ENCODE measurements around the gene THSD4.
"Not testable (repeated sequence)": the region's sequence is repeated elsewhere in the genome, so short reads cannot be mapped to it uniquely, and the experiment has no call there.

Gene THSD4

DNA sequence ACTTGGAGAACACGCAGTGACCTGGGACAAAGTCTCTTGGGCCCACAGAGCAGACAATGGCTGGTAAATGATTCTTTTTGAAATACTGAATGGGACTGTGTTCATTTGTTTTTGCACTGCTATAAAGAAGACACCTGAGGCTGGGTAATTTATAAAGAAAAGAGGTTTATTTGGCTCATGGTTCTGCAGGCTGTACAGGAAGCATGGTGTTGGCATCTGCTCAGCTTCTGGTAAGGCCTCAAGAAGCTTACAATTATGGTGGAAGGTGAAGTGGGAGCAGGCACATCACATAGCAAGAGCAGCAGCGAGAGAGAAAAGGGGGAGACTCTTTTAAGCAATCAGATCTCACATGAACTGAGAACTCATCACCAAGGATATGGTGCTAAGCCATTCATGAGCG is 321.6 kb downstream of the THSD4 start:
- Histone ChIP-seq H3K27me3 (ENCODE audit: insufficient read depth, insufficient read length) (no peaks in the 10 kb centered on the region), H3K36me3 (ENCODE audit: insufficient read depth, insufficient read length, low read length) (no peaks in the 10 kb centered on the region), H3K4me3 (ENCODE audit: insufficient read length, low read depth) (no peak overlapping the region), H3K9me3 (ENCODE audit: insufficient read depth, low read length) (peaks cover 4% of the 10 kb centered on the region; the same call in 1 of the 2 replicates), H3K9ac (ENCODE audit: insufficient read length, low read depth) (no peak overlapping the region), H3K4me1 (ENCODE audit: insufficient read depth, insufficient read length) (no peaks in the 10 kb centered on the region)
- no peak for DNase-seq (ENCODE audit: low read depth, low spot score)
- no peak for TF ChIP-seq YY1 (IDR thresholded peaks at IDR 0.05; ENCODE audit: insufficient read depth, insufficient read length)
- TF ChIP-seq ZNF274 (IDR thresholded peaks at IDR 0.05; ENCODE audit: low read depth, low read length), result no peak

DNA sequence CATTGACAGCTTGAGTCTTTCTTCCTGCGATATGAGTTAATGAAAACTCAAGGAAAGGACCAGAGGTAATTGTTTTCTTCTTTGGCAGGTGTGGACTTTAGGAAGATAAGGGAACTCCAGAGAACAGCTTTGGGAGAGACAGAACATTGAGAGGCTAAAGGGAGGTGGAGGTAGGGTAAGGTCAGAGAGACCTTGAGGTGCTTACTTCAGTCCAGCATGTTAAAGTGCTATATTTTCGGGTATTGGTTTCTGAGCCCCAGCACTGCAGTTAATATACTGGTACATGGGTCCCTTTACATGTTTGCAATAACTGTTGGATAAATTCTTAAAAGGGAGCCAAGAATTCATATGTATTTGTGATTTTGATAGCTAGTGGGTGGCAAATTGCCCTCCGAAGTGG is 322.1 kb downstream of the THSD4 start:
- no peaks in the 10 kb centered on the region for H3K4me1 ChIP-seq (ENCODE audit: insufficient read depth, insufficient read length)
- no peak overlapping the region for H3K9ac ChIP-seq (ENCODE audit: insufficient read length, low read depth)
- DNase-seq (ENCODE audit: low read depth, low spot score), result no peak
- H3K27me3 ChIP-seq (ENCODE audit: insufficient read depth, insufficient read length), result no peaks in the 10 kb centered on the region
- TF ChIP-seq YY1 (IDR thresholded peaks at IDR 0.05; ENCODE audit: insufficient read depth, insufficient read length) (no peak), SUZ12 (IDR thresholded peaks at IDR 0.05; ENCODE audit: extremely low read depth, insufficient read depth, insufficient read length) (no peak), ZNF274 (IDR thresholded peaks at IDR 0.05; ENCODE audit: low read depth, low read length) (no peak)
- no peak overlapping the region for H3K4me3 ChIP-seq (ENCODE audit: insufficient read length, low read depth)
- H3K9me3 ChIP-seq (ENCODE audit: insufficient read depth, low read length), result peaks cover 4% of the 10 kb centered on the region; the same call in 1 of the 2 replicates
- no peaks in the 10 kb centered on the region for H3K36me3 ChIP-seq (ENCODE audit: insufficient read depth, insufficient read length, low read length)

- DNase-seq (ENCODE audit: low read depth, low spot score), result no peak
Measured at GRCh38 chr15:71437919-71438318, 322.6 kb downstream of the THSD4 start.

GRCh38 chr15:71439478-71439877 is 324.2 kb downstream of the THSD4 start:
- H3K4me1 ChIP-seq (ENCODE audit: insufficient read depth, insufficient read length); DNase-seq (ENCODE audit: low read depth, low spot score): not testable (repeated sequence)

More at GRCh38 chr15:71437919-71438318, 322.6 kb downstream of the THSD4 start:
- H3K4me1 ChIP-seq (ENCODE audit: insufficient read depth, insufficient read length), result no peaks in the 10 kb centered on the region
- H3K9ac ChIP-seq (ENCODE audit: insufficient read length, low read depth), result no peak overlapping the region
- H3K4me3 ChIP-seq (ENCODE audit: insufficient read length, low read depth), result no peak overlapping the region
- TF ChIP-seq ZNF274 (IDR thresholded peaks at IDR 0.05; ENCODE audit: low read depth, low read length) (no peak), SUZ12 (IDR thresholded peaks at IDR 0.05; ENCODE audit: extremely low read depth, insufficient read depth, insufficient read length) (no peak), YY1 (IDR thresholded peaks at IDR 0.05; ENCODE audit: insufficient read depth, insufficient read length) (no peak)
- no peaks in the 10 kb centered on the region for H3K36me3 ChIP-seq (ENCODE audit: insufficient read depth, insufficient read length, low read length)
- H3K27me3 ChIP-seq (ENCODE audit: insufficient read depth, insufficient read length), result no peaks in the 10 kb centered on the region
- peaks cover 4% of the 10 kb centered on the region; the same call in 1 of the 2 replicates for H3K9me3 ChIP-seq (ENCODE audit: insufficient read depth, low read length)

DNA sequence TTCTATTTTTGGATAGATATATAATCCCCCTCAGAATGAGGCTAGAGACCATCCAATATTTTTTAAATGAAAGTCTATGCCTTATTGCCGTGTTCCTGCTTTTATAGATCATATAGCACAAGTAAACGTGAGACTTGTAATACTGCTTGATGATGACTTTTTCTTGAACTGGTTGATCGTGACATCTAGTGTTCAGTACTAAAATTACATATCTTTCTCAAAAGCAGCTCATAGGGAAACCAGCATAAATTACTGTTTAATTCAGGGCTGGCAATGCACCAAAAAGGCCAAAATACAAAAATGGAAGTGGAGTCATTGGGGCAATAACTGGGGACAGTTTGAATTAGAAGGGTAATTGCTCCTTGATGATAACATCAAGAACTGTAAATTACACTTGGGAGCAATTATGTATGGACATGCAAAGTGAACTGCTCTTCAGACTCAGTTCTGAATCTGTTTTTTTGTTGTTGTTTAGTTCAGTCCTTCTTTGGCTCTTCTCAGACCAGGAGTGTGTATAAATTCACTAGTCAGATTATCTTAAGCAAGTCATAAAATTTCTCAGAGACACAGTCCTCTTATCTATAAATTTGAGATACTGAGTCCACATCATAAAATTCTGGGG is 325.3 kb downstream of the THSD4 start:
- H3K4me1 ChIP-seq (ENCODE audit: insufficient read depth, insufficient read length), result no peaks in the 10 kb centered on the region
- TF ChIP-seq SUZ12 (IDR thresholded peaks at IDR 0.05; ENCODE audit: extremely low read depth, insufficient read depth, insufficient read length) (no peak), ZNF274 (IDR thresholded peaks at IDR 0.05; ENCODE audit: low read depth, low read length) (no peak), YY1 (IDR thresholded peaks at IDR 0.05; ENCODE audit: insufficient read depth, insufficient read length) (no peak)
- peaks cover 4% of the 10 kb centered on the region; the same call in 1 of the 2 replicates for H3K9me3 ChIP-seq (ENCODE audit: insufficient read depth, low read length)
- no peaks in the 10 kb centered on the region for H3K36me3 ChIP-seq (ENCODE audit: insufficient read depth, insufficient read length, low read length)
- H3K27me3 ChIP-seq (ENCODE audit: insufficient read depth, insufficient read length), result no peaks in the 10 kb centered on the region
- no peak overlapping the region for H3K4me3 ChIP-seq (ENCODE audit: insufficient read length, low read depth)
- no peak overlapping the region for H3K9ac ChIP-seq (ENCODE audit: insufficient read length, low read depth)
- DNase-seq (ENCODE audit: low read depth, low spot score), result peak; percentile 28

More at GRCh38 chr15:71439478-71439877, 324.2 kb downstream of the THSD4 start:
- not testable (repeated sequence) for H3K36me3 ChIP-seq (ENCODE audit: insufficient read depth, insufficient read length, low read length); H3K9me3 ChIP-seq (ENCODE audit: insufficient read depth, low read length); H3K27me3 ChIP-seq (ENCODE audit: insufficient read depth, insufficient read length); H3K9ac ChIP-seq (ENCODE audit: insufficient read length, low read depth); H3K4me3 ChIP-seq (ENCODE audit: insufficient read length, low read depth)

GRCh38 chr15:71443538-71443937 is 328.3 kb downstream of the THSD4 start:
- no peaks in the 10 kb centered on the region for H3K9me3 ChIP-seq (ENCODE audit: insufficient read depth, low read length)
- no peaks in the 10 kb centered on the region for H3K27me3 ChIP-seq (ENCODE audit: insufficient read depth, insufficient read length)
- no peaks in the 10 kb centered on the region for H3K36me3 ChIP-seq (ENCODE audit: insufficient read depth, insufficient read length, low read length)
- DNase-seq (ENCODE audit: low read depth, low spot score), result no peak
- TF ChIP-seq SUZ12 (IDR thresholded peaks at IDR 0.05; ENCODE audit: extremely low read depth, insufficient read depth, insufficient read length), result no peak
- H3K9ac ChIP-seq (ENCODE audit: insufficient read length, low read depth), result no peak overlapping the region
- no peak overlapping the region for H3K4me3 ChIP-seq (ENCODE audit: insufficient read length, low read depth)
- H3K4me1 ChIP-seq (ENCODE audit: insufficient read depth, insufficient read length), result no peaks in the 10 kb centered on the region

DNA sequence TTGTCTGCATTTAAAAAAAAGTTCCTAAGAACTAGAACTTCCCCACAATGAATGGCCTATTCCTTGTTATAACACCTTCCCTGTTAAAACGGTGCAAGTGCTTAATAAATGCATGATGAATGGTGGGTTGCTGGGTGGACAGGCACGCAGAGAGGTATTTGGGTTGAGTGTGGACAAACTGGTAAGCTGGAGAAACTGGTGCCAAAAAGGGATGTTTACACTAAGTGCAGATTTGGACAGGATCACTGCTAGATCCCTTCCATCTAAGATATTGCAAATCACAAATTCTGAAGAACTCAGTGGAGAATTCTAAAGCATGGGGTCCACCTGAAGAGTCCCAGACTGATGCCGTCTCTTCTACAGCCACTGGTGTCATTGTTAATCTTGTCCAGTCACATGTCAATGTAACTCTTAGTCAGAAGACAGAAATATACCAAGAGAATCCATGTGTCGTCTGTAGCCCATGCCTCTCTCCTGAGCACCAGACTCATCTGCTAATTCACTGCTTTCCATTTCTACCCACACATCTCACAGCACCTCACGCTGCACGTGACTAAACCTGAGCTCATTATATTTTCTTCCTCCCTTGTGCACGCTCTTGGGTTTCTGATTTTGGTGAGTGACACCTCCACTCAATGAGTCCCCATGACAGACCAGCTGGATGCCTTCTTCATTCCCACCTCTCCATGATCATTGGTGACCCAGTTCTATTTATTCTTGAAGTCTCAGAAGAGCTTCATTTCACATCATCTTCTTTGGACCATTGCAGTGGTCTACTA is 328.9 kb downstream of the THSD4 start:
- H3K4me3 ChIP-seq (ENCODE audit: insufficient read length, low read depth), result no peak overlapping the region
- no peaks in the 10 kb centered on the region for H3K27me3 ChIP-seq (ENCODE audit: insufficient read depth, insufficient read length)
- no peaks in the 10 kb centered on the region for H3K9me3 ChIP-seq (ENCODE audit: insufficient read depth, low read length)
- H3K4me1 ChIP-seq (ENCODE audit: insufficient read depth, insufficient read length), result no peaks in the 10 kb centered on the region
- TF ChIP-seq ZNF274 (IDR thresholded peaks at IDR 0.05; ENCODE audit: low read depth, low read length), result no peak
- TF ChIP-seq YY1 (IDR thresholded peaks at IDR 0.05; ENCODE audit: insufficient read depth, insufficient read length), result no peak
- no peak for TF ChIP-seq SUZ12 (IDR thresholded peaks at IDR 0.05; ENCODE audit: extremely low read depth, insufficient read depth, insufficient read length)
- no peaks in the 10 kb centered on the region for H3K36me3 ChIP-seq (ENCODE audit: insufficient read depth, insufficient read length, low read length)
- H3K9ac ChIP-seq (ENCODE audit: insufficient read length, low read depth), result no peak overlapping the region
- no peak for DNase-seq (ENCODE audit: low read depth, low spot score)

Measured in NT2/D1 (cell line).